H1 (cell line): ENCODE measurements around the gene DGKI. TPM values are rescaled to one million over a fixed set of nuclear protein-coding genes. Genes with fewer than 3 reads are reported as not detected.

ENCODE experiments used
- CTCF ChIA-PET: fragments of 300-600 bp; sonication (Branson Sonifier 250); formaldehyde crosslinking; loops from one replicate; lab custom pipeline; 2021; ENCODE audit not compliant: partially characterized antibody; lab: Charles Lee
- POLR2A ChIA-PET: fragments of 300-600 bp; sonication (Branson Sonifier 250); formaldehyde crosslinking; loops from one replicate; lab custom pipeline; 2021; ENCODE audit warnings: inconsistent platforms; ENCODE audit not compliant: partially characterized antibody; lab: Charles Lee
- DNase-seq, 2 experiments: peaks; one replicate each; pipeline versions ENCODE4 v3.0.0 to v3.0.0-alpha.2; 2010 to 2022; ENCODE audit warnings: low spot score in 2 of 2, low read depth in 1 of 2, mixed read lengths in 1 of 2
- FAIRE-seq: peaks from 2 replicates; lab custom pipeline; 2011; peaks lifted over from hg19 to GRCh38; lab: Jason Lieb, UNC
- H2AFZ ChIP-seq: 2 replicates; pipeline ENCODE4 v1.8.1; 2012; ENCODE audit warnings: low read length, inconsistent platforms
- H2AK5ac ChIP-seq: 2 replicates; pipeline ENCODE4 v1.6.1; 2013; ENCODE audit warnings: low read depth, low read length
- H2BK120ac ChIP-seq: replicated peaks from 2 replicates; pipeline ENCODE3; 2013; ENCODE audit warnings: low read depth, low read length, inconsistent platforms
- H2BK12ac ChIP-seq: 2 replicates; pipeline ENCODE4 v1.6.1; 2013; ENCODE audit warnings: low read depth, low read length
- H2BK15ac ChIP-seq: 2 replicates; pipeline ENCODE4 v1.6.1; 2013; ENCODE audit warnings: low read length
- H2BK20ac ChIP-seq: 2 replicates; pipeline ENCODE4 v1.6.1; 2013; ENCODE audit warnings: low read length
- H2BK5ac ChIP-seq: 2 replicates; pipeline ENCODE4 v1.6.1; 2013; ENCODE audit warnings: low read depth, low read length
- H3K14ac ChIP-seq: 2 replicates; pipeline ENCODE4 v1.6.1; 2013; ENCODE audit warnings: inconsistent platforms; ENCODE audit not compliant: insufficient read length
- H3K18ac ChIP-seq: 2 replicates; pipeline ENCODE4 v1.6.1; 2013; ENCODE audit warnings: low read length; ENCODE audit errors: extremely low read depth
- H3K23ac ChIP-seq: 2 replicates; pipeline ENCODE4 v1.6.1; 2013; ENCODE audit warnings: inconsistent platforms; ENCODE audit not compliant: insufficient read length
- H3K23me2 ChIP-seq: 2 replicates; pipeline ENCODE4 v1.6.1; 2013; ENCODE audit warnings: low read depth, low read length
- H3K27ac ChIP-seq: 2 replicates; pipeline ENCODE4 v1.6.1; 2011; ENCODE audit warnings: low read depth, low read length, inconsistent platforms
- H3K27me3 ChIP-seq, 4 experiments: replicated peaks in 1 of 4; 1 replicate in 1 of 4; 2 replicates in 3 of 4; pipeline versions ENCODE4 v1.6.1 to v1.8.1; 2011 to 2013; ENCODE audit warnings: low read length in 3 of 4, mild to moderate bottlenecking in 3 of 4, inconsistent platforms in 2 of 4, mixed read lengths in 2 of 4, moderate library complexity in 1 of 4; ENCODE audit not compliant: control insufficient read depth in 3 of 4, insufficient read depth in 3 of 4; ENCODE audit errors: extremely low read depth in 1 of 4
- H3K36me3 ChIP-seq, 4 experiments: 2 replicates each; pipeline versions ENCODE4 v1.6.1 to v1.8.1; 2011 to 2013; ENCODE audit warnings: mild to moderate bottlenecking in 4 of 4, low read length in 3 of 4, moderate library complexity in 2 of 4, control low read depth in 1 of 4, inconsistent platforms in 1 of 4; ENCODE audit not compliant: insufficient read depth in 4 of 4, control insufficient read depth in 2 of 4
- H3K4ac ChIP-seq: replicated peaks from 2 replicates; pipeline ENCODE3; 2013; ENCODE audit warnings: low read length, low read depth, mixed read lengths, inconsistent platforms; ENCODE audit not compliant: insufficient read length
- H3K4me1 ChIP-seq, 4 experiments: replicated peaks in 1 of 4; 1 replicate in 1 of 4; 2 replicates in 3 of 4; pipeline versions ENCODE4 v1.6.1 to v1.8.1; 2011 to 2013; ENCODE audit warnings: low read length in 3 of 4, inconsistent platforms in 2 of 4, mixed read lengths in 1 of 4; ENCODE audit not compliant: insufficient read depth in 4 of 4, control insufficient read depth in 3 of 4
- H3K4me2 ChIP-seq, 2 experiments: 2 replicates each; pipeline versions ENCODE4 v1.6.1 to v1.8.1; 2011 to 2013; ENCODE audit warnings: low read depth in 2 of 2, low read length in 2 of 2, control low read depth in 1 of 2, inconsistent platforms in 1 of 2, mild to moderate bottlenecking in 1 of 2; ENCODE audit not compliant: insufficient read depth in 1 of 2
- H3K4me3 ChIP-seq, 4 experiments: fragments of 200-600, 300-600 bp in 1 of 4; sonication (generic), shearing (Covaris generic), sonication (Bioruptor Twin) in 1 of 4; 2 replicates each; pipeline versions ENCODE4 v1.5.1 to v1.8.1; 2011 to 2016; ENCODE audit warnings: low read length in 4 of 4, low read depth in 3 of 4, control low read depth in 2 of 4, inconsistent platforms in 2 of 4, mild to moderate bottlenecking in 2 of 4, mixed read lengths in 1 of 4, moderate library complexity in 1 of 4; ENCODE audit not compliant: insufficient read depth in 2 of 4; ENCODE audit errors: extremely low read depth in 1 of 4
- H3K56ac ChIP-seq: replicated peaks from 2 replicates; pipeline ENCODE3; 2013; ENCODE audit warnings: low read depth, mild to moderate bottlenecking, mixed read lengths, low read length, inconsistent platforms; ENCODE audit not compliant: insufficient read length
- H3K79me1 ChIP-seq: 2 replicates; pipeline ENCODE4 v1.6.1; 2013; ENCODE audit warnings: low read depth, low read length, control low read depth
- H3K79me2 ChIP-seq, 2 experiments: 2 replicates each; pipeline versions ENCODE4 v1.6.1 to v1.8.1; 2012 to 2013; ENCODE audit warnings: low read length in 2 of 2, mild to moderate bottlenecking in 2 of 2, inconsistent platforms in 1 of 2; ENCODE audit not compliant: insufficient read depth in 2 of 2, control insufficient read depth in 1 of 2
- H3K9ac ChIP-seq, 4 experiments: replicated peaks in 1 of 4; 1 replicate in 1 of 4; 2 replicates in 3 of 4; pipeline versions ENCODE4 v1.6.1 to v1.8.1; 2011 to 2013; ENCODE audit warnings: low read depth in 3 of 4, low read length in 3 of 4, control low read depth in 2 of 4, mild to moderate bottlenecking in 2 of 4, moderate library complexity in 2 of 4, inconsistent platforms in 1 of 4; ENCODE audit errors: extremely low read depth in 1 of 4
- H3K9me3 ChIP-seq, 2 experiments: 2 replicates each; pipeline versions ENCODE4 v1.6.1 to v1.8.1; 2012 to 2013; ENCODE audit warnings: mild to moderate bottlenecking in 2 of 2, moderate library complexity in 2 of 2, control low read depth in 1 of 2, inconsistent platforms in 1 of 2, low read depth in 1 of 2, low read length in 1 of 2, mixed read lengths in 1 of 2; ENCODE audit not compliant: insufficient read depth in 2 of 2
- H4K20me1 ChIP-seq, 2 experiments: replicated peaks in 1 of 2; 2 replicates each; pipeline versions ENCODE3 to v1.8.1; 2011 to 2013; ENCODE audit warnings: inconsistent platforms in 2 of 2, low read length in 2 of 2, mild to moderate bottlenecking in 1 of 2; ENCODE audit not compliant: insufficient read depth in 2 of 2, control insufficient read depth in 1 of 2
- H4K5ac ChIP-seq: 2 replicates; pipeline ENCODE4 v1.6.1; 2013; ENCODE audit warnings: low read length, low read depth, mixed read lengths, inconsistent platforms; ENCODE audit not compliant: insufficient read length
- H4K8ac ChIP-seq: 2 replicates; pipeline ENCODE4 v1.8.0; 2013; ENCODE audit warnings: mild to moderate bottlenecking, moderate library complexity, low read length, inconsistent platforms; ENCODE audit not compliant: insufficient read depth; ENCODE audit errors: extremely low read depth
- H4K91ac ChIP-seq: replicated peaks from 2 replicates; pipeline ENCODE3; 2013; ENCODE audit warnings: low read length, mixed read lengths, inconsistent platforms; ENCODE audit not compliant: insufficient read length
- CEBPB ChIP-seq: IDR thresholded peaks from 2 replicates; pipeline ENCODE4 v1.6.1; 2012; ENCODE audit warnings: low read depth, low read length
- CHD2 ChIP-seq: IDR thresholded peaks from 2 replicates; pipeline ENCODE4 v1.6.1; 2012; ENCODE audit warnings: low read length, improper control_type of control experiment
- GABPA ChIP-seq: IDR thresholded peaks from 2 replicates; pipeline ENCODE4 v1.6.1; 2011; ENCODE audit warnings: mild to moderate bottlenecking, low read length, moderate library complexity, borderline replicate concordance; ENCODE audit not compliant: insufficient read depth
- JUND ChIP-seq: IDR thresholded peaks from 2 replicates; pipeline ENCODE4 v1.6.1; 2011; ENCODE audit warnings: mild to moderate bottlenecking, improper control_type of control experiment, low read length
- POU5F1 ChIP-seq: IDR thresholded peaks from 2 replicates; pipeline ENCODE4 v1.6.1; 2011; ENCODE audit warnings: low read depth, mild to moderate bottlenecking, low read length, moderate library complexity
- RBBP5 ChIP-seq: IDR thresholded peaks from 2 replicates; pipeline ENCODE4 v1.7.1; 2012; ENCODE audit warnings: low read depth, mild to moderate bottlenecking, inconsistent platforms, low read length, moderate library complexity, borderline replicate concordance
- SP1 ChIP-seq: IDR thresholded peaks from 2 replicates; pipeline ENCODE4 v1.6.1; 2011; ENCODE audit warnings: low read depth, low read length
- SRF ChIP-seq: IDR thresholded peaks from 2 replicates; pipeline ENCODE4 v1.6.1; 2011; ENCODE audit warnings: mild to moderate bottlenecking, low read depth, low read length, moderate library complexity
- TAF1 ChIP-seq: IDR thresholded peaks from 2 replicates; pipeline ENCODE4 v1.6.1; 2011; ENCODE audit warnings: mild to moderate bottlenecking, low read depth, low read length
- TAF7 ChIP-seq: optimal IDR thresholded peaks from 2 replicates; pipeline ENCODE3; 2011; ENCODE audit warnings: low read depth, mild to moderate bottlenecking, inconsistent platforms, low read length, moderate library complexity, borderline replicate concordance
- TBP ChIP-seq: IDR thresholded peaks from 2 replicates; pipeline ENCODE4 v1.6.1; 2011; ENCODE audit warnings: low read depth, low read length, improper control_type of control experiment
- ZNF274 ChIP-seq: IDR thresholded peaks from 2 replicates; pipeline ENCODE4 v1.7.0; 2012; ENCODE audit warnings: low read length, borderline replicate concordance; ENCODE audit errors: extremely low read depth
- WGBS, 2 experiments: shearing (Covaris generic) in 1 of 2; methylation state at CpG; one replicate each; pipeline versions ENCODE4 v1.1.6 to v1.1.7; 2013 to 2015; ENCODE audit warnings: low lambda C conversion rate in 2 of 2, mixed read lengths in 2 of 2, inconsistent platforms in 1 of 2, low coverage in 1 of 2, missing lambda C conversion rate in 1 of 2; ENCODE audit not compliant: insufficient replicate concordance in 2 of 2, insufficient coverage in 1 of 2, insufficient read length in 1 of 2; ENCODE audit errors: extremely low coverage in 1 of 2, missing lambda C conversion rate in 1 of 2; 5-methylcytosine and 5-hydroxymethylcytosine counted together
- polyA plus RNA-seq, 7 experiments: library from polyadenylated mRNA; depleted of rRNA in 3 of 7; stranded (reverse) in 5 of 7; unstranded in 2 of 7; fragments of >200 nt in 5 of 7; fragments of 200-250 nt in 2 of 7; gene quantifications; 1 replicate in 5 of 7; 2 replicates in 1 of 7; 4 replicates in 1 of 7; pipeline versions ENCODE4 v1.2.1 to v1.2.3, GENCODE V29; 2011 to 2013; ENCODE audit warnings: missing spikeins in 2 of 7, mixed read lengths in 2 of 7
- total RNA-seq: library from RNA; stranded (reverse); fragmentation: NEBNext Ultra II Directional; extraction: Animal tissue kit (Norgen Biotek cat#: 25700); gene quantifications from 2 replicates; pipeline ENCODE4 v1.2.1, GENCODE V29; 2021
- TF ChIP-seq, protein P1 (sequence below): IDR thresholded peaks from 2 replicates; pipeline ENCODE4 v1.6.1; 2012; ENCODE audit warnings: inconsistent platforms

Gene DGKI
- total and polyA plus RNA-seq, 2 of the 8 experiments (the other 6 are each of a cell fraction or from before 2014, with no cell fraction given), result 0.20 to 0.71 TPM

DNA sequence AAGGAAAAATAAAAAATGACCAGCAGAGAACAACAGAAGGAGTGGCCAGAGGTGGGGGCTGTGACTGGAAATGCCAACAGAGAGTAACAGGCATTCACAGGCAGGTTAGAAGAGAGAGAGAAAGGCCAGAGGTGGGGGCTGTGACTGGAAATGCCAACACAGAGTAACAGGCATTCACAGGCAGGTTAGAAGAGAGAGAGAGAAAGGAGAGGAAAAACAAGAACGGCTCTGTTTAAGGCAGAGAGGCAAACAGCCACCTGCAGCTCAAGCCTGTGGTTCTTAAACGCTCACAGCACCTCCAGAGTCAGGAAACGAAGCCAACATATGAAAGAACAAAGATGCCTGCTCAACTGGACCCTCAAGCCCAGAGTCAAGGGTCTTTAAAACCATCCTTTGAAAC lies 39.5 kb upstream of the DGKI start:
- no peaks in the 10 kb centered on the region for H3K27me3 ChIP-seq
- H3K27ac ChIP-seq, result peak overlapping the region; percentile 43; the same call in 1 of the 2 replicates
- no peak overlapping the region for H2BK120ac ChIP-seq
- H2BK15ac ChIP-seq, result no peak overlapping the region
- H3K4me3 ChIP-seq, result no peak overlapping the region
- TF ChIP-seq TBP (no peak), GABPA (no peak), ZNF274 (no peak), TAF7 (no peak), SP1 (0 out of 2 replicates have a peak, but pooled peaks have one; percentile 32), CEBPB (no peak), JUND (no peak), RBBP5 (no peak), SRF (no peak), POU5F1 (no peak), TAF1 (0 out of 2 replicates have a peak, but pooled peaks have one; percentile 21), CHD2 (no peak)
- TF ChIP-seq, protein P1, sequence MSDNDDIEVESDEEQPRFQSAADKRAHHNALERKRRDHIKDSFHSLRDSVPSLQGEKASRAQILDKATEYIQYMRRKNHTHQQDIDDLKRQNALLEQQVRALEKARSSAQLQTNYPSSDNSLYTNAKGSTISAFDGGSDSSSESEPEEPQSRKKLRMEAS, result no peak
- H3K79me1 ChIP-seq, result no peaks in the 10 kb centered on the region; the same call in 1 of the 2 replicates
- H4K91ac ChIP-seq, result no peak overlapping the region
- no peak overlapping the region for H4K8ac ChIP-seq
- H3K79me2 ChIP-seq, result no peaks in the 10 kb centered on the region
- ChIA-PET POLR2A (no interaction called here), CTCF (interaction anchor here (0.9 to 1.9 kb wide), 4 partner anchors 8 to 230 kb away, joined by 3 to 5 read pairs (median 4); no protein-coding TSS in a partner anchor)
- no peak overlapping the region for H3K23ac ChIP-seq
- H2AK5ac ChIP-seq, result no peak overlapping the region
- no peaks in the 10 kb centered on the region for H3K23me2 ChIP-seq
- DNase-seq, result peak in 1 of 2 experiments; percentile 38
- H4K5ac ChIP-seq, result no peak overlapping the region
- 62% methylated on average over 3 of the region's 3 CpGs; no CpG with 5 or more reads in 1 of the 2 experiments for WGBS, 2 experiments
- H3K4me2 ChIP-seq, result no peak overlapping the region; a peak in 1 of 4 replicates
- no peak overlapping the region for H3K14ac ChIP-seq
- H3K4ac ChIP-seq, result no peak overlapping the region
- H2BK5ac ChIP-seq, result peak overlapping the region; percentile 50; the same call in 1 of the 2 replicates
- peaks cover 4% of the 10 kb centered on the region in 2 experiments; a peak in 3 of 4 replicates for H3K9me3 ChIP-seq
- H3K9ac ChIP-seq, result no peak overlapping the region
- no peak overlapping the region for H3K56ac ChIP-seq
- no peak overlapping the region for H3K18ac ChIP-seq
- H2BK20ac ChIP-seq, result no peak overlapping the region
- FAIRE-seq, result no peak
- H2BK12ac ChIP-seq, result no peak overlapping the region
- no peak overlapping the region for H2AFZ ChIP-seq
- H3K36me3 ChIP-seq, result peaks cover 2 to 44% (median 21%) of the 10 kb centered on the region in 4 experiments
- no peaks in the 10 kb centered on the region for H4K20me1 ChIP-seq
- H3K4me1 ChIP-seq, result peaks cover 2 to 12% (median 6%) of the 10 kb centered on the region in 4 experiments; a peak in 3 of 7 replicates
